CD1c-positive myeloid dendritic cell (primary cell): ENCODE results near the gene ZNF614.
"Not testable (repeated sequence)": the region's sequence is repeated elsewhere in the genome, so short reads cannot be mapped to it uniquely, and the experiment has no call there.

Source experiments
- DNase-seq: peaks from one replicate; pipeline ENCODE4 v3.0.0-alpha.2; 2016; ENCODE audit errors: extremely low spot score

Gene ZNF614

DNA sequence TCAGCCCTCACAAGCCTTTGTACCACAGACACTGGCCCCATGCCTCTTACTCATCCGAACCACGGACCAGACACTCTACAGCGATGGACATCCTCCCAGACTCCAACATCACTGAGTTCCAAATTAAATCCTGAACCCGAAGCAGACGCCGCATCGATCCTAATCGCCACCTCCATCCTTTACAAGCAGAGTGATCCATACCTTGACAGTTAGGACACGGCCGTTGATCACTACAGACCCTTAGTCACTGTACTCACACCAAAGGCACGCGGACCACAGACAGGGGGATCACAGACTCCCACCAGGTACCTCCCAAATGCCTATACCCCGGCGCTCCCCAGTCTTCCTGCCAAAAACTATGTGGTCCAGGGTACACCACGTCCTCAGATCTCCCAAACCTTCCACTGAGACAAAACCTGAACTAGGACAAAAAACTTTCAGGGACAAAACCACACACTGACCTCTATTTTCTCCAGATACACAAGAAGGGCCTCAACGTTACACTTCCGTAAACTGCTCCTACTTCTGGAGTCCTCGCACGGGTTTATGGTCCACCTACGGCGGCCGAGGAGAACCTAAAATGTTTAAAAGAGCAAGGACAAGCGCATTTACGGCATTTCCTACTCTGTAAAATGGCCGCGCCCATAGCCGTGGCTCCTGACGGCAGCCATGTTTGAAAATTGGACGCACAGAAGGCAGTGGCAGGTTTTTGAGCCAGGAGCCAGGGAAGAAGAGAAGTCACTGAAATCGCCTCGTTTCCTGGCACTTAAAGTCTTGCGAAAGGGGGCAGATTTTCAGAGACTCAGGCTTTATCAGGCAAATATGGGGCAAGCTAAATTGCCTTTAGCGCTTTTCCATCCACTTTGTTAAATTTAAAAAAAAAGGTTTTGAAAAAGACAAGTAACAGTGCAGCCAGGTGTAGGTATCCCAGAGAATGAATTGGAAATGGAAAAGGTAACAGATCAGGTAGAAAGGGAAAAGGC lies 41.6 kb downstream of the ZNF614 start, which contains the start of gene ZNF350:
Gene ZNF350 (minus strand): TSS at position 532 of the 983 bp plus-strand sequence. CDS start 12,480 bp downstream, outside the sequence.
- peak; percentile 97 for DNase-seq

DNA sequence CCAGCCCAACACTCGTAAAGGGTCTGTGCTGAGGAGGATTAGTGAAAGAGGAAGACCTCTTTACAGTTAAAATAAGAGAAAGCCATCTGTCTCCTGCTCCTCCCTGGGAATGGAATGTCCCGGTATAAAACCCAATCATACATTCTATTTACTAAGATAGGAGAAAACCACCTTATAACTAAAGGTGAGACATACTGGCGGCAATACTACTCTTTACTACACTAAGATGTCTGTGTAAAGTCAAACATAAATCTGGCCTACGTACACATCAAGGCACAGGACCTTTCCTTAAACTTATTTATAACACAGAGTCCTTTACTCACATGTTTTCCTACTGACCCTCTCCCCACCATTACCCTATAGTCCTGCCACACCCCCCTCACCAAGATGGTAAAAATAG lies 44.8 kb downstream of the ZNF614 start:
- no peak for DNase-seq

DNA sequence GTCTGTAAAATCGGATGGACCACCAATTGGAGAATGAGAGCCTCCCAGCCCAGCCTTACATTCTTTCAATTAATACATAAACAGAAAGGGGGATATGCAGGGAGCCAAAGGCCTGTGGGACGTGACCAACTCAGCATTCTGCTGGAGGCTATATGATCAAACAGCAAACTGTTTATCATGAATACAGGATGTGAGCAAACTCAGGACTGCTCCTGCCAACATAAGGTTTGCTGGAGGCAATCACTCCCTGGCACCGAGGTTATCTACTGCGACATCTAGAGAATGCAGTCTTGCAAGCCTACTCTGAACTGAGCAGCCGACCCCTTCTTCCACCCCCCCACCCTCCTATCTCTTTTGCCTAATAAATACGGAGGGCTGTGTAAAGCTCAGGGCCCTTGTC lies 47.3 kb downstream of the ZNF614 start:
- not testable (repeated sequence) for DNase-seq

DNA sequence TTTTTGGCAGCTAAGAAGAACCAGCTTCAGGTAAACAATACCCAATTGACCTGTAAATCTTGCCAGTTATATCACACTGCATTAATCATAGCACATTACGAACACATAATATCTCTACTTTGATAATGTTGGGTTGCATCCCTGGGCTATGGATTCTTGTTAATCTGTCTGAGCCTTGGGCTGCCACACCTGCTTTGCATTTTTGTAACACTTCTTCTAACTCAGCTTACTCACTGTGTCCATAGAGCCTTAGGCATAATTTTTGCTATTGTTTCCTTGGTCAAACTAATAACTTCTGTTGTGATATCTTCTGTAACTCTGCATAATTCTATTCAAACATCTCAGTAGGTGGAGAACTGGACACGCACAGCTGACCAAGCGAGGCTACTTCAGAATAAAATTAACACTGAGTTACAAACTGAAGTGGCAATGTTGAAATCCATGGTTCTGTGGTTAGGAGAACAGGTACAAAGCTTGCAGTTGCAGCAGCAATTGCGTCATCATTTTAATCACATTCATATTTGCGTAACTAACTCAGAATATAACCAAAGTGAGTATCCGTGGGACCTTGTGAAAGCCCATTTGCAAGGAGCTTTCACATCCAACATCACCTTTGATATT lies 48.0 kb downstream of the ZNF614 start:
- DNase-seq = no peak

DNA sequence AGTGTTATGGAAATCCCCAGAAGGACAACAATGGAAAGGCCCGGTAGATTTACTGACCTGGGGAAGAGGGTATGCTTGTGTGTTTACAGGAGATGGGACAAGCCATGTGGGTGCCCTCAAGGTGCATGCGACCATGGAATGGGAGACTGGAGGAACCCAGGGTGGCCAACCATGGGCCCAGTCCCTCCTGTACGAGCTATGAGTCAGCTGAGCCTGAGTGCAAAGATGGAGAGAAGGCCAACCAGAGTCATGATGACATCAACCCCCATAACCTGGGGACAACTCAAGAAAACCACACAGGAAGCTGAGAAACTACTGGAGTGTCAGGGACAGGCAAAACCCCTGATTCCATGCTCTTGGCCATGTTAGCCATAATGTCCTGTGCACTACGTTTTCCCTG lies 49.3 kb downstream of the ZNF614 start:
- no peak for DNase-seq

DNA sequence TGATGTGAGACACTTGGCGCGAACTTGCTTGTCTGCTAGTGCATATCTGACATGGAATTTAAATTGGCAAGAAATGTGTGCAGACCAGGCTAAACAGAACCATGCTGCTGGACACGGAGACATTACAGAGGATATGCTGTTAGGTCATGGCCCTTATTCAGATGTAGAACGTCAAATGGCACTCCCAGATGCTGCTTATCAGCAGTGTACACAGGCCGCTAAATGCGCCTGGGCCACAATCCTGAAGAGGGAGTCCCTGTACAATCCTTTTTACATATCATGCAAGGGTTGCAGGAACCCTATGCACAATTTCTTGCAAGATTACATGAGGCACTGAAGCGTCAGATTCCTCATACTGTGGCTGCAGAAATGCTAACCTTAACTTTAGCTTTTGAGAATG lies 50.8 kb downstream of the ZNF614 start:
- no peak for DNase-seq

DNA sequence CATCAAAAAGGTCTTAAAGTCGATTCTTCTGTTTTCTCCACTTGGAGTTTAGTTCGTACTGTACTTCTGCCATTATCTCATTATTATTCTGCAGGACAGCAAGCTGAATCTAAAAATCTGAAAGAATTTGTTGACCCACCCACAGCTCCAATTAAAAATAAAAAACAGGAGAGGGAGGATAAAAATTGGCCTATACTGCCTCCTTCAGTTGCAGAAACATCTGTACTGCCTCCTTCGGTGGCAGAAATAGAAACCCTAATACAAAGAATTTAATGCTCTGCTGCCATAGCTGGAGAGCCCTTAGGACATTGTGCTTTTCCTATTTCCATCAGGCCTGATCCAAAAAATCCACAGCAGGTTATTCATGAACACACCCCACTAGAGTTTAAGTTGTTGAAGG lies 51.3 kb downstream of the ZNF614 start:
- DNase-seq = no peak

DNA sequence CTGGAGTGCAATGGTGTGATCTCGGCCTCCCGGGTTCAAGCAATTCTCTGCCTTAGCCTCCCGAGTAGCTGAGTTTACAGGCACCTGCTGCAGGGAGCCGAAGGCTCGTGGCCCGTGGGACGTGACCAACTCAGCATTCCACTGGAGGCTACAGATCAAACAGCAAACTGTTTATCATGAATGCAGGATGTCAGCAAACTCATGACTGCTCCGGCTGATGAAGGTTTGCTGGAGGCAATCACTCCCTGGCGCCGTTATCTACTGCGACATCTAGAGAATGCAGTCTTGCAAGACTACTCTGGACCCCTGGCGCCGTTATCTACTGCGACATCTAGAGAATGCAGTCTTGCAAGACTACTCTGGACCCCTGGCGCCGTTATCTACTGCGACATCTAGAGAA lies 52.4 kb downstream of the ZNF614 start:
- not testable (repeated sequence) for DNase-seq

DNA sequence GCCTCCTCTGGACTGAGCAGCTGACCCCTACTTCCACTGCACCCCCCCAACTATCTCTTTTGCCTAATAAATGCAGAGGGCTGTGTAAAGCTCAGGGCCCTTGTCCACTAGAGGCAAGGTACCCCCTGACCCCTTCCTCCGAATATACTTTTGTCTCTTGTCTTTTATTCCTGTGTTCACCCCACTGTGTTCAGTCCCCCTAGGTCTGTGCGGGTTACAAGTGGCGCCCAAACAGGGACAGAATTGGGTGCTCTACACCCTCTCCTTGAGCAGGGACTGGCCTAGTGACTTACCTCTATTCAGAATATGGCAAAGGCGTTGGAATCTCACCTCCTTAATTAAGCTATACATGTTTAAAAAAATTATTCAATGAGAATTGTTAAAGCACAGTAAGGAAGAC lies 56.6 kb downstream of the ZNF614 start:
- no peak for DNase-seq

DNA sequence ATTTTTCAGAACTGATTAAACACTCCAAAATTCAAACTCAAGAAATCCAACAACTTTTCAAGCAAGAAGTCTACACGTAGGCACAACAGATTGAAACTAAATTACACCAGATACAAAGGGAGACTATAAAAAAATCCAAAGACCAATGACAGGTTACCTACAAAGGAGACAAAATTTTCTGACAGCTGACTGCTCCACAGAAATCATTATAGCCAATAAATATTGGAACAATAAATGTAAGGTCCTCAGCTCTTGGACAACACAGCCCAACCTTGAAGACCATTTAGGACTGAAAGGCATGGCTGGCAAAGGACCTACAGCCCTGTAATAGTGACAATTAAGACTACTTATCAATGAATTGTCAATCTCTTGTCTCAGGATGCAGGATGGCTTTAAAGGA lies 57.5 kb downstream of the ZNF614 start:
- DNase-seq = no peak

DNA sequence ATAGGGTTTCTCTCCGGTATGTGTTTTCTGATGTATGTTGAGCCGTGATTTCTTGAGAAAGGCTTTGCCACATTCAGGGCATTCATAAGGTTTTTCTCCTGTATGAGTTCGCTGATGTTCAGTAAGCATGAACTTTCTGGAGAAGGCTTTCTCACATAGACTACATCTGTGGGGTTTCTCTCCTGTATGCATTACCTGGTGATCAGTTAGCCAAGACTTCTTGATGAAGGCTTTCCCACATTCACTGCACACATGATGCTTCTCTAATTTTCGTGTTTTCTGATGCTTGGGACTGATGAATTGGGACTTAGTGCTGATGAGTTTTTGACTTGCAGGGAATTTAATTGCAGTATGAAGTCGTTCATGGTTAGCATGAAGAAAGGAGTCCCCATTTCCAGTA lies 62.6 kb downstream of the ZNF614 start:
- no peak for DNase-seq
